SK-N-SH (cell line): ENCODE measurements around the gene USE1.

Experiments used
- CHD2 ChIP-seq: fragments of 150-350 bp; IDR thresholded peaks from 2 replicates; pipeline ENCODE4 v1.6.1; 2018; ENCODE audit warnings: low read length; ENCODE audit not compliant: partially characterized antibody
- IRF3 ChIP-seq: fragments of 150-350 bp; IDR thresholded peaks from 2 replicates; pipeline ENCODE4 v1.6.1; 2016; ENCODE audit warnings: mild to moderate bottlenecking, low read depth, low read length
- NFIC ChIP-seq: IDR thresholded peaks from 2 replicates; pipeline ENCODE4 v1.4.0; 2012; ENCODE audit warnings: borderline replicate concordance
- POLR2AphosphoS5 ChIP-seq: IDR thresholded peaks from 2 replicates; pipeline ENCODE4 v1.6.1; 2012; ENCODE audit warnings: low read depth, low read length
- RCOR1 ChIP-seq: fragments of 150-350 bp; IDR thresholded peaks from 2 replicates; pipeline ENCODE4 v1.6.1; 2017; ENCODE audit warnings: antibody characterized with exemption, low read length
- RFX5 ChIP-seq: IDR thresholded peaks from 2 replicates; pipeline ENCODE4 v1.6.1; 2012; ENCODE audit warnings: mild to moderate bottlenecking, improper control_type of control experiment, low read length
- YY1 ChIP-seq: IDR thresholded peaks from 2 replicates; pipeline ENCODE4 v1.4.0; 2012; ENCODE audit warnings: low read depth, mild to moderate bottlenecking
- TF ChIP-seq, protein P1 (sequence below): fragments of 200-600 bp; sonication (generic); IDR thresholded peaks from 2 replicates; pipeline ENCODE4 v1.6.1; 2017; ENCODE audit warnings: antibody characterized with exemption, mild to moderate bottlenecking, moderate library complexity
- TF ChIP-seq, protein P2 (sequence below): fragments of 150-350 bp; IDR thresholded peaks from 2 replicates; pipeline ENCODE4 v1.6.1; 2017; ENCODE audit warnings: antibody characterized with exemption, low read length, low read depth, borderline replicate concordance

DNA sequence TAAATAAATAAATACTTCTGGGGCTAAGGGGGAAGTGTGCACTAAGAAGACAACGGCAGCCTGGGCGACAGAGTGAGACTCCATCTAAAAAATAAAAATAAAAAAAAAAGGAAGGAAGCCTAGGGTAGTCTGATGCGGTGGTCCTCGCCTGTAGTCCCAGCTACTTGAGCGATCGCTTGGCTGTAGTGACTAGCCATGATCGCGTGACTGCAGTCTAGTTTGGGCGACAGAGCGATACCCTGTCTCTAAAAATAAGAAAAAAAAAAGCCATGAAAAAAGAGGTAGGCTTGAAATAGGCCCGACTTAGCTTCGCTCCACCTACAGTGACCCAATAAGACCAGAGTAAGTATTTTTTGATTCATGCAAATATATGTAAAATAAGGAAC is 51.4 kb downstream of the USE1 start:
- TF ChIP-seq YY1 (no peak), POLR2AphosphoS5 (no peak), CHD2 (no peak), RFX5 (no peak), NFIC (no peak), IRF3 (no peak), RCOR1 (no peak)
- TF ChIP-seq, protein P1, sequence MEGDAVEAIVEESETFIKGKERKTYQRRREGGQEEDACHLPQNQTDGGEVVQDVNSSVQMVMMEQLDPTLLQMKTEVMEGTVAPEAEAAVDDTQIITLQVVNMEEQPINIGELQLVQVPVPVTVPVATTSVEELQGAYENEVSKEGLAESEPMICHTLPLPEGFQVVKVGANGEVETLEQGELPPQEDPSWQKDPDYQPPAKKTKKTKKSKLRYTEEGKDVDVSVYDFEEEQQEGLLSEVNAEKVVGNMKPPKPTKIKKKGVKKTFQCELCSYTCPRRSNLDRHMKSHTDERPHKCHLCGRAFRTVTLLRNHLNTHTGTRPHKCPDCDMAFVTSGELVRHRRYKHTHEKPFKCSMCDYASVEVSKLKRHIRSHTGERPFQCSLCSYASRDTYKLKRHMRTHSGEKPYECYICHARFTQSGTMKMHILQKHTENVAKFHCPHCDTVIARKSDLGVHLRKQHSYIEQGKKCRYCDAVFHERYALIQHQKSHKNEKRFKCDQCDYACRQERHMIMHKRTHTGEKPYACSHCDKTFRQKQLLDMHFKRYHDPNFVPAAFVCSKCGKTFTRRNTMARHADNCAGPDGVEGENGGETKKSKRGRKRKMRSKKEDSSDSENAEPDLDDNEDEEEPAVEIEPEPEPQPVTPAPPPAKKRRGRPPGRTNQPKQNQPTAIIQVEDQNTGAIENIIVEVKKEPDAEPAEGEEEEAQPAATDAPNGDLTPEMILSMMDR, result no peak
- TF ChIP-seq, protein P2, sequence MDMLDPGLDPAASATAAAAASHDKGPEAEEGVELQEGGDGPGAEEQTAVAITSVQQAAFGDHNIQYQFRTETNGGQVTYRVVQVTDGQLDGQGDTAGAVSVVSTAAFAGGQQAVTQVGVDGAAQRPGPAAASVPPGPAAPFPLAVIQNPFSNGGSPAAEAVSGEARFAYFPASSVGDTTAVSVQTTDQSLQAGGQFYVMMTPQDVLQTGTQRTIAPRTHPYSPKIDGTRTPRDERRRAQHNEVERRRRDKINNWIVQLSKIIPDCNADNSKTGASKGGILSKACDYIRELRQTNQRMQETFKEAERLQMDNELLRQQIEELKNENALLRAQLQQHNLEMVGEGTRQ, result no peak
